Mononuclear cell (primary cell): ENCODE results near the gene MYO5B. TPM values are rescaled to one million over a fixed set of nuclear protein-coding genes. Genes with fewer than 3 reads are reported as not detected.
"Not testable (repeated sequence)": the region's sequence is repeated elsewhere in the genome, so short reads cannot be mapped to it uniquely, and the experiment has no call there.

Source experiments
- H3K27me3 ChIP-seq: 2 replicates; pipeline ENCODE4 v1.6.0; 2011; ENCODE audit warnings: low read length, control low read depth; ENCODE audit not compliant: insufficient read depth
- H3K4me1 ChIP-seq: 2 replicates; pipeline ENCODE4 v1.5.1; 2011; ENCODE audit warnings: mild to moderate bottlenecking, low read length, control low read depth; ENCODE audit not compliant: insufficient read depth
- H3K4me3 ChIP-seq: 2 replicates; pipeline ENCODE4 v1.5.1; 2011; ENCODE audit warnings: mild to moderate bottlenecking, low read length, moderate library complexity
- H3K9me3 ChIP-seq: 2 replicates; pipeline ENCODE4 v1.5.1; 2011; ENCODE audit warnings: low read depth, mild to moderate bottlenecking, control low read depth, low read length
- total RNA-seq: library from RNA; depleted of rRNA; stranded (reverse); fragments of >200 nt; gene quantifications from one replicate; pipeline ENCODE4 v1.2.3, GENCODE V29; 2012

MYO5B gene
- total RNA-seq, 1 donor: under 0.01 TPM

DNA sequence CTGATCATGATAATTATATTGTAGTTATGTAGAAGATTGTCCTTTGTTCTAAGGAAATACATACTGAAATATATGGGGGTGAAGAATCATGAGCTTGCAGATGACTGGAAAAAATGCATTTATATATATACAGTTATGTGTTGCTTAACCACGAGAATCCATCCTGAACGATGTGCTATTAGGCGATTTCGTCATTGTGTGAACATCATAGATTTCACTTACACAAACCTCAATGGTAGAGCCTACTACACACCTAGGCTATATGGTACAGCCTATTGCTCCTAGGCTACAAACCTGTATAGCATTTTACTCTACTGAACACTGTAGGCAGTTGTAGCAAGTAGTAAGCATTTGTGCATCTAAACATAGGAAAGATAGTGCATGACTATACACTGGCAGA, 379.0 kb downstream of the MYO5B start:
- no peak overlapping the region for H3K4me3 ChIP-seq
- peaks cover 40% of the 10 kb centered on the region for H3K4me1 ChIP-seq
- H3K27me3 ChIP-seq: no peaks in the 10 kb centered on the region
- H3K9me3 ChIP-seq: no peaks in the 10 kb centered on the region

DNA sequence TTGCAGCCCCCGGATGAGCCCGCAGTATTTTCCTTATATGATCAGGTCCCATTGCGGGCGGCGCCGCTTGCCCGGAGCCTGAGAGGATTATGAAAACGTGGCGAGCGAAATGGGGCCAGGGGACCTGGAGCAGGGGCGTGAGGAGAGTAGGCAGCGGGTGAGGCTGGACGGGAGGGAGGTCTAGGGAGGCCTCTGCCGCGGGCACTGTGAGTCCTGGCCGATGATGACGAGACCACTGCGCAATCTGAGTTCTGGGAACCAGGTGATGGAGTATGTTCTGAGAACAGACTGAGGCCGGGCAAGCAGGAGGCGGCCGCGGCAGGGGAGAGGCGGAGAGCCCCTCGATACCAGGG, 380.8 kb downstream of the MYO5B start:
- Histone ChIP-seq H3K4me1 (peaks cover 23% of the 10 kb centered on the region), H3K9me3 (no peaks in the 10 kb centered on the region), H3K4me3 (peak overlapping the region; percentile 69), H3K27me3 (no peaks in the 10 kb centered on the region)

DNA sequence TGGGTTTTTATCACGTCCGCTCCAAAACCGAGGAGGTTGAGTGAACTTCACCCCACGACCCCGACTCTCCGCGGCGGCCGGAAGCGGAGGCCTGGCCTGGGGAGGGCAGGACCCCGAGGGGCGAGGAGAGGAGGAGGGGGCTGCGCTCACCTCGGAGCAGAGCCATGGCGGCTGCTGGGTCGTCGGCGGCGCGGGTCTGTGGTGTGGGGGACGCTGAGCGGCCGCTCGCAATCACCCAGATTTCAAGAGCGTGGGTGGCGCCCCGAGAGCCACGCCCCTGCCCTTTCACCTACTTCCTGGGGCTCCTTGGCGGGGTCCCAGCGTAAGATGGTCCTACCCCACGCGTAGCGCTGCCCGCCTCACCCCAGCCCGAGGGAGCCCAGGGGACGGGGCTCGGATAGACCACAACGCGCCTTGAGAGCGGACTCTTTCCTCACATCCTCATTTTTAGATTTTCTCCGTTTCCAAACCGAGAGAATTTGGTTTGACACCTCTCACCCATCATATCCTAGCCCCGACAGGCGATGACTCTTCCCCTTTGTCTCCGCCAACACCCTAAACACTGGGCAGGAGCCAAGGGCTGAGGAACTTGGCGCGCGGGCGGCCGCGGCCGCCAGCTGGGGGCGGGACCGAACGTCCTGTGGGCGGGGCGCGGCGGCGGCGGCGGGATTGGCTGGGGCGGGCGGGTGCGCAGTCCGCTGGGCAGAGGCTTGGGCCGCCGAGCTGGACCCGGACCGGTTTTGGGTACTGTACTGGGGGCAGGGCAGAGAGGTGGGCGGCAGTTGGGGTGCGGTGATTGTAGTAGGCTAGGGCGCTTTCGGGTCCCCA, 381.4 kb downstream of the MYO5B start, which contains the start of gene ACAA2:
Gene ACAA2 (minus strand): TSS at position 215 of the 828 bp plus-strand sequence. CDS start 49 bp downstream, at position 166.
- Histone ChIP-seq H3K9me3 (no peaks in the 10 kb centered on the region), H3K4me3 (peak within 1 kb of the TSS; percentile 69), H3K4me1 (peaks cover 19% of the 10 kb centered on the region), H3K27me3 (no peaks in the 10 kb centered on the region)

DNA sequence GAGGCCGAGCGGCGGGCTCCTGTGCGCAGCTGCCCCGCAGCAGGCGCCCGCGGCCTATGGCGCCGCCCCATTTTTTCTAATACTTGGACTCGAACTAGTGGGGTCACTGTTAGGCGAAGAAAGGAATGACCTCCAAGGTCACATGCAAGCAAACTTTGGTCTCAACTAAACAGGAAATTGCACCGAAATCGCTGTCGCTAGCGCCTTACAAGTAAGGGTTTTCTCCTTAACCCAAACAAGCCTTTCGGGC, 382.0 kb downstream of the MYO5B start:
- Histone ChIP-seq H3K27me3 (no peaks in the 10 kb centered on the region), H3K4me1 (peaks cover 15% of the 10 kb centered on the region), H3K4me3 (peak overlapping the region; percentile 69), H3K9me3 (no peaks in the 10 kb centered on the region)

DNA sequence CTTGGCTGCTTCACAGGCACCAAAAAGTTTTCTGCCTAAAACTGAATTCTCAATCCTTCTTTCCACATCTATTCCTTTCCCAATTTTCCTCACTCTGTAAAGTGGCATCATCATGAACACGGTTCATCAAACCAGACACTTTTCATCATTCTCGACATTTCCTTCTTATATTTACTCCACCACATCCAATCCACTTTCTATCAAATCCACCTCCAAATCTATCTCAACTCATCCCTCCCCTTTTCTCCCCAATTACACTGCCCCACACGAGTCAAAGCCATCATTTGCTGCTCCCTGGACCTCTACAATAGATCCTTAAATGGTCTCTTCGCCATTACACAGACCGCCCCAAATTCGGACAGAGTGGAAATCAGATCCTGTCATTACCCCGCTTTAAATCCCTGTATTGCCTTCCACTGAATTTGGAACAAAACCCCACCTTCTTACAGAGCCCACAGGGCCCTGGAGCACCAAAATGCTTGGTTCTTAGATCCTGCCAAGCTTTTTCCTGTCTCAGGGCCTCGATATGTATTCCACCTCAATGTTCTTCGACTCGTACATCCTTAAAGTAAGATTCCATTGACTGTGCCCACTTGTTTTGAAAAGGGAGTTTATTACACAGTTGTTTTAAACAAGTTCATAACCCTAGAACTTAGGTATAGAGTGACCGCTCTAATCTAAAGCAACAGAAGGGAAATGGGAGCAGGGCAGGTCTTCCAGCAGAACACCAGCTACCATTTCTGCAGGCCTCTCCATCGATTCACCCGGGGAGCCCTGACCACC, 382.5 kb downstream of the MYO5B start:
- Histone ChIP-seq H3K9me3 (no peaks in the 10 kb centered on the region), H3K4me1 (peaks cover 15% of the 10 kb centered on the region), H3K27me3 (no peaks in the 10 kb centered on the region), H3K4me3 (peak overlapping the region; percentile 69)

DNA sequence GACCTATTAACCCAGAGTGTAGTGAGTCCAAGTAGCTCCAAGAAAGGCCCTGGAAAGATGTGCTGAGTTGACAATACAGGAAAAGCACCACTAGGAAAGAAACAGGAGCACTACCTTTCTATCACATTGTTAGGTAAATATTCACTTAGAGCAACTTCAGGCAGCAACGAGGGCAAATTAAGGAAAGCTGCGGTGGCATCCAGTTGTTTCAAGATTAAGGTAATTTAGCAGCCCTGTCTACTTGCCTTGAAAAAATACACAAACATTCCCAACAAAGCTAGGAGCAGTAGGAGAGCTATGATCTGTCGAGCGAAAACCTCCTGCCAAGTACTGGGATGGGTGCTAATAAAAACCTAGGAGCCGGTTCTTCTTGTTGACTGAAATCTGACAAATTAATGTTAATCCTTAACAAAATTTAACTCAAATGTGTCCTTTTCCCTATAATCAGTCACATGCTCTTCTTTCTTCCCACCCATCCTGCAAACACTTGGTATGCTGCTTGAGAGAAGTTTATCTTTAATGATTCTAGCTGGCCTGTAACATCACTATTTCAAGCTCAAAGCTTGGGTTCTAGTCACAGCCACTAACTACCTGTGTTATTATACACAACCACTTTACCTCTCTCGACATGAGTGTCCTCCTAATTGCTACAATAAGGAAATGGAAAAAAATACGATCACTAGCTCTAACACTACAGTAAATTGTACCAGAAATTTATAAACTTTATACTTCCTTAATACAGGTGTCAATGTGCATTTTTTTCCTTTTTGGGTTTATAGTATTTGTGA, 383.6 kb downstream of the MYO5B start:
- Histone ChIP-seq H3K4me1 (peaks cover 15% of the 10 kb centered on the region), H3K4me3 (no peak overlapping the region), H3K9me3 (no peaks in the 10 kb centered on the region), H3K27me3 (no peaks in the 10 kb centered on the region)

DNA sequence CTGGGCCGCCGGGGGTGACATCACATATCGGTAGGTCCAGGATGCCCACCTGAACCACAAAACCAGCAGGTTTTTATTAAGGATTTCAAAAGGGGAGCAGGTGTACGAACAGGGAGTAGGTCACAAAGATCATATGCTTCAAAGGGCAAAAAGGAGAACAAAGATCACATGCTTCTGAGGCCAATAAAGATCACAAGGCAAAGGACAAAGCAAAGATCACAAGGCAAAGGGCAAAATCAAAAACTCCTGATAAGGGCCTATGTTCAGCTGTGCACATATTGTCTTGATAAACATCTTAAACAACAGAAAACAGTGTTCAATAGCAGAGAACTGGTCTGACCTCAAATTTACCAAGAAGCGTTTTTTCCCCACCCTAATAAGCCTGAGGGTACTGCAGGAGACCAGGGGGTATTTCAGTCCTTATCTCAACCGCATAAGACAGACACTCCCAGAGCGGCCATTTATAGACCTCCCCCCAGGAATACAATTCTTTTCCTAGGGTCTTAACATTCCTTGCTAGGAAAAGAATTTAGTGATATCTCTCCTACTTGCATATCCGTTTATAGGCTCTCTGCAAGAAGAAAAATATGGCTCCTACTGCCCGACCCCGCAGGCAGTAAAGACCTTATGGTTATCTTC, 386.3 kb downstream of the MYO5B start:
- peaks cover 11% of the 10 kb centered on the region for H3K4me1 ChIP-seq
- not testable (repeated sequence) for H3K27me3 ChIP-seq, H3K4me3 ChIP-seq, H3K9me3 ChIP-seq

DNA sequence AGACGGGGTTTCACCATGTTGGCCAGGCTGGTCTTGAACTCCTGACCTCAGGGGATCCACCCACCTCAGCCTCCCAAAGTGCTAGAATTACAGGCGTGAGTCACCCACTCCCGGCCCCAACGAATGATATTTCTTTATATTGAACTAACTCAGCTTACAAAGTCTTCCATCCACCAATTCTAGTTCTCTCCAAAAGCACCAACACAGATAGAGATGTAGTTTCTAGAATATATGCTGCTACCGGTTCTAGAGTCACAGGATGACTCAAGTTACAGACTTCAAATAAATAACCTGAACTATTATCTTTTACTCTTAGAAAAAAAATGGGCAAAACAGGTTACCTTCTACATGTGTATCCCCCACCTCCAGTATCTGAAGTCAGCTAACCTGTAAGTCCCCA, 390.9 kb downstream of the MYO5B start:
- Histone ChIP-seq H3K27me3 (no peaks in the 10 kb centered on the region), H3K4me3 (no peak overlapping the region), H3K9me3 (no peaks in the 10 kb centered on the region), H3K4me1 (no peaks in the 10 kb centered on the region)

DNA sequence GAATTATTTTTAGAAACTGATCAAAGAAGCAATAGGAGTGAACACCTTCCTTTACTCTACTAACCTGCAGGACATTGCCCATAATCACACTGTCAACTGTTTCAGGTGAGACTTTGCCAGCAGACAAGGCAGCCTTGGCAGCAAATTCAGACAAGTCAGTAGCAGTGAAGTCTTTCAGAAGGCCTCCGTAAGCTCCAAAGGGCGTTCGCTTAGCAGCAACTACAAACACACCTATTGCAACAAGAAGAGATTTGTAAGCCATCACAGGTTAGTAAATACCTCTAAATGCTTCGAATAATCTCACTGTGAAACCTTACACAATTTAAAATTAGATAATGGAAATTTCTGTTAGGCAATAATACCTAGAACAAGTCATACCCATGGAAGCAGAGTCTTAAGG, 392.3 kb downstream of the MYO5B start:
- no peaks in the 10 kb centered on the region for H3K27me3 ChIP-seq
- H3K4me3 ChIP-seq: no peak overlapping the region
- H3K9me3 ChIP-seq: no peaks in the 10 kb centered on the region
- H3K4me1 ChIP-seq: no peaks in the 10 kb centered on the region

DNA sequence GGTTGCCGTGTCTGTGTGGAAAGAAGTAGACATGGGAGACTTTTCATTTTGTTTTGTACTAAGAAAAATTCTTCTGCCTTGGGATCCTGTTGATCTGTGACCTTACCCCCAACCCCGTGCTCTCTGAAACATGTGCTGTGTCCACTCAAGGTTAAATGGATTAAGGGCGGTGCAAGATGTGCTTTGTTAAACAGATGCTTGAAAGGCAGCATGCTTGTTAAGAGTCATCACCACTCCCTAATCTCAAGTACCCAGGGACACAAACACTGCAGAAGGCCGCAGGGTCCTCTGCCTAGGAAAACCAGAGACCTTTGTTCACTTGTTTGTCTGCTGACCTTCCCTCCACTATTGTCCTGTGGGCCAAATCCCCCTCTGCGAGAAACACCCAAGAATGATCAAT, 394.5 kb downstream of the MYO5B start:
- not testable (repeated sequence) for H3K27me3 ChIP-seq, H3K9me3 ChIP-seq, H3K4me1 ChIP-seq, H3K4me3 ChIP-seq

DNA sequence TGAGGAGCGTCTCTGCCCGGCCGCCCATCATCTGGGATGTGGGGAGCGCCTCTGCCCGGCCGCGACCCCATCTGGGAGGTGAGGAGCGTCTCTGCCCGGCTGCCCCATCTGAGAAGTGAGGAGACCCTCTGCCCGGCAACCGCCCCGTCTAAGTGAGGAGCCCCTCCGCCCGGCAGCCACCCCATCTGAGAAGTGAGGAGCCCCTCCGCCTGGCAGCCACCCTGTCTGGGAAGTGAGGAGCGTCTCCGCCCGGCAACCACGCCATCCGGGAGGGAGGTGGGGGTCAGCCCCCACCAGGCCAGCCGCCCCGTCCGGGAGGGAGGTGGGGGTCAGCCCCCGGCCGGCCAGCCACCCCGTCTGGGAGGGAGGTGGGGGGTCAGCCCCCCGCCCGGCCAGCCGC, 395.1 kb downstream of the MYO5B start:
- not testable (repeated sequence) for H3K9me3 ChIP-seq, H3K4me1 ChIP-seq, H3K4me3 ChIP-seq

DNA sequence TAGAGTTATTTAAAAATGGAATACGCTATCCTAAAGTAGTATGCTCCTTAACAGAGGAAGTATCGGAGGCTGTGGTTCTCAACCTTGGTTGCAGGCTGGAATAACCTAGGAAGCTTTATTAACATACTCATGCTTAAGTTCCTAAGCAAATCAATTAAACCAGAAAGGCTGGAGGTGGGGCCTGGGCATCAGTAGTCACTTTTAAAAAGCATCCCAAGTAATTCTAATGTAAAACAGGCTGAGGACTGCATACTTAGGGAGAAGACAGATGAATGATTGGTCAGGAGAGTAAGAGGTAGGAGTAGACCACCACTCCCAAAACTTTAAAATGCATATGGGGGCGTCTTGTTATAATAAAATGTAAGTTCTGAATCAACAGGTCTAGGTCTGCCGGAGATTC, 396.9 kb downstream of the MYO5B start:
- Histone ChIP-seq H3K4me1 (no peaks in the 10 kb centered on the region), H3K27me3 (no peaks in the 10 kb centered on the region), H3K4me3 (no peak overlapping the region), H3K9me3 (no peaks in the 10 kb centered on the region)

More for the DNA sequence above, 395.1 kb downstream of the MYO5B start:
- not testable (repeated sequence) for H3K27me3 ChIP-seq

DNA sequence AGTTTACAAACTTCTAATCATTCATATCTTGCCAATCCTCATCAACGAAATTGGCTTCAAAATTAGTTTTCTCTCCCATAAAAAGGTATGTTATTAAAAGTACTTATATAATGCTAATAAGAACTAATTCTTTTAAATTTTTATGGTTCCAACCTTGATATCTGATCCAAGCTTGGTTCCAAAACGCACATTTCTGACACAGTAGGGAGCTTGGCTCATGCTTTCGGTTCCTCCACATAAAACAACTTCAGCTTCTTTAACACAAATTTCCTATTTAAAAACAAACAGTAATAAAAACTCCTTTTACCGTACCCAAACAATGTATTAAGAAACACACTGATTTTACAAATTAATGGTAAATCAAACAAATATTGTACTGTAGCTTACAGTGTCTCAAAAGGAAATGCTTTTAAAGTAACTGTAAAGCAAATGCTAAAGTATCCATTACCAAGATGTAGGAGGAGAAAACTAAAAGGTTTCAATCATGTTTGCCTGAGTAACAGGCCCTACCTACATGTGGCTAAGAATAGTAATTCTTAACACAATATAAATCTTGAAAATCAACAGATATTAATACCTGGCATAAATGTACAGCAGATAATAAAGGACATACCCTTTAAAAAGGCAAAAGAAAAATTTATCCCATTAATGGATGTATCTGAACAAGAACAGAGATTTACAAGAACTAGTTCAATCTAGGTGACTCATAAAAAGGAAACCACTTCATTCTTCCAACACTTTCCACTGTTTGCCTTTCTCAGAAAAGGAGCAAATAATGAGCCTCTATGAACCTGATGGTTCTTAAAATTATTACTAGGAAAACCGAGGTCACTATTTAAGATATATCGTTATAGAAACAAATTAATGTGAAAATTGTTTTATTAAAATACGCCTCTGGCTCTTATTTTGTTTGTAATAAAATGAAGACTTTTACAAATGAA, 399.1 kb downstream of the MYO5B start:
- H3K9me3 ChIP-seq: no peaks in the 10 kb centered on the region

DNA sequence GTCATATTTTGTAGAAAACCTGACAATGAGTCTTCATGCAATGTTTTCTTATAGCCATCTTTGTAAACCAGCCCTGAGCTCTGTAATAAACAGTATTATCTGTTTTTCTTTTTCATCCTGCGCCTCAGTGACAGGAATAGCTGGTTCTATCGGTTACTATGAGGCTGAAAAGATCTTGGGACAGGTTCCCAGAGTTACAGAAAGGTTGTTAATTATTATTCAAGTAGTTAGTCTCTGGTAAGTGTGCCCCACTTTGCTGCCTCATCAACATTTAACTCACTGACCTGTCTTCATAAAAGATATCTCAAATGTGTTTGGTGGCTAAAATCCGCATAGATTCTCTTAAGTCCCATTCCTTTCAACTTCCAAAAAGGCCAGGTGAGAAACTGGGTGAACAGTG, 400.2 kb downstream of the MYO5B start:
- H3K27me3 ChIP-seq: no peaks in the 10 kb centered on the region
- H3K9me3 ChIP-seq: no peaks in the 10 kb centered on the region
- no peaks in the 10 kb centered on the region for H3K4me1 ChIP-seq
- H3K4me3 ChIP-seq: no peak overlapping the region

More for the DNA sequence above, 399.1 kb downstream of the MYO5B start:
- Histone ChIP-seq H3K4me3 (no peak overlapping the region), H3K4me1 (no peaks in the 10 kb centered on the region), H3K27me3 (no peaks in the 10 kb centered on the region)
